Astrocyte (in vitro differentiated cells and primary cell): ENCODE measurements around the gene PSORS1C1.

Source experiments
- CTCF ChIP-seq: IDR thresholded peaks from 2 replicates; pipeline ENCODE4 v1.5.1; 2011; ENCODE audit warnings: low read depth, mild to moderate bottlenecking, inconsistent platforms, low read length, moderate library complexity; ENCODE audit not compliant: insufficient read depth
- EZH2 ChIP-seq: IDR thresholded peaks from 2 replicates; pipeline ENCODE4 v1.6.1; 2012; ENCODE audit warnings: mild to moderate bottlenecking, low read length, inconsistent platforms; ENCODE audit not compliant: insufficient read depth

GRCh38 chr6:31165986-31166385 lies 51.4 kb downstream of the PSORS1C1 start:
- TF ChIP-seq CTCF (no peak), EZH2 (no peak)
